SHP77 treated with DMSO at 0.1 percent for 48 hours (cell line): ENCODE data around the gene SPAG16.
"Not testable (repeated sequence)": the region's sequence is repeated elsewhere in the genome, so short reads cannot be mapped to it uniquely, and the experiment has no call there.

Experiments
- DNase-seq: peaks from one replicate; lab custom pipeline; 2025; lab: John Stamatoyannopoulos, UW

Gene SPAG16

GRCh38 chr2:213818436-213818835 lies 534.2 kb downstream of the SPAG16 start:
- DNase-seq, result no peak

- no peak for DNase-seq
These were observed 550.1 kb downstream of the SPAG16 start for GRCh38 chr2:213834331-213834730.

GRCh38 chr2:213834746-213835145 lies 550.5 kb downstream of the SPAG16 start:
- DNase-seq, result no peak

DNA sequence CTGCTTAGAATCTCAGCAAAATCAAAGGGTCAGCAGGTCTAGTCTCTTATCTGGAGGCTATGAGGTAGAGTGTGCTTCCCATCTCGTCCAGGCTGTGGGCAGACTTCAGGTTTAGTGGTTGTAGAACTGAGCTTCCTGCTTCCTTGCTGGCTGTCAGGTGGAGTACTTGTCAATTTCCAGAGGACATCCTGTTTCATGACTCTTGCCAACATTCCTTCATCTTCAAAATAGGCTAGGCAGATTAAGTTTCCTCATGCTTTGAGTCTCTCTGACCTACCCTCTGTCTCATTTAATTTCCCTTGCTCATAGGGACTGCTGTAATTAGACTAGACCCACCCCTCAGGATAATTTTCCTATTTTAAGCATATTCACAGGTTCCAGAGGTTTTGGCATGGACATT lies 562.6 kb downstream of the SPAG16 start:
- no peak for DNase-seq

DNA sequence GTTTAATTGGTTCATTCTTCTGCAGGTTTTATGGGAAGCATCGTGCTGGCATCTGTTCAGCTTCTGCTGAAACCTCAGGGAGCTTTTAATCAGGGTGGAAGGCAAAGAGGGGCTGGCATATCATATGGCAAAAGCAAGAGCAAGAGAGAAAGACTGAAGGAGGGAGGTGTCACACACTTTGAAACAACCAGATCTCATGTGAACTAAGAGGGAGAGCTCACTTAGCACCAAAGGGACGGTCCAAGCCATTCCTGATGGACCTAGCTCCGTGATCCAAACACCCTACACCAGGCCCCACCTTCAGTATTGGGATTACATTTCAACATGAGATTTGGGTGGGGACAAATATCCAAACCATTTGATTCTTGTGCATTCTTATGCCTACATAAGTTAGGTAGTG lies 563.1 kb downstream of the SPAG16 start:
- DNase-seq, result no peak

DNA sequence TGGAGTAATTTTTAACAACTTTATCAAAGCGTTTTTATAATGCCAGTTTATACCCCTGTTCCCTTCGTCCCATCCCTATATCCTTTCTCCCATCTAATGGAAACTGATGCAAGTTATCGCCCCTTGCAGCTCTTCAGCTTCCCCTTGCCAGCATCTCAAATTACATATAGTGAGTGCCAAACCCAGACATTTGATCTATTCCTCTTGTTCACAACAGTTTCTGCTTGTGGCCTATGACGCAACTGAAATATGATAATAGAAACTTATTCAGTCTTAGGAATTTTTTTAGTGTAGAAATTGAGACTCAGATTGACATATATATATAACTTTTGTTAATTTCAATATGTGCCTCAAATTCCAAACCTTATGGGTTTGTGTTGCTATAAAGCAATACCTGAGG lies 564.4 kb downstream of the SPAG16 start:
- no peak for DNase-seq

GRCh38 chr2:213861638-213862037 lies 577.4 kb downstream of the SPAG16 start:
- no peak for DNase-seq

- DNase-seq, result no peak
These were observed 578.3 kb downstream of the SPAG16 start for GRCh38 chr2:213862407-213863076.

GRCh38 chr2:213863541-213863940 lies 579.3 kb downstream of the SPAG16 start:
- DNase-seq, result no peak

DNA sequence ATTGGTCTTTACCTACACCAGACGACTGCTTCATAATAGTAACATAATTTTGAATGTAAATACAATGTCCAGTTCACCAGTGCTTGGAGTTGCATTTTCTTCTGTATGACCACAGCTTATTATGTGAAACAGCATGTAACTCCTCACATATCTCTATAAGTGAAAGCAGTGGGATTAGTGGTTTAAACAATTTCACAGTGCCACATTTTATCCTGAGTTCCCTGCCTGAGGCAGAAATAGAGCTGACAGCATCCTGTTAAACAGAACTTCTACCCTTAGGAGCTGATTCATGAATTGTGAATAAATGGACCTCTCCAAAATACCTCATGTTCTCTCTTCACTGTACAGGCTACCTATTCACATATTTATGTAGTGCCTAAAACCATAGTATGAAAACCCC lies 584.3 kb downstream of the SPAG16 start:
- no peak for DNase-seq

DNA sequence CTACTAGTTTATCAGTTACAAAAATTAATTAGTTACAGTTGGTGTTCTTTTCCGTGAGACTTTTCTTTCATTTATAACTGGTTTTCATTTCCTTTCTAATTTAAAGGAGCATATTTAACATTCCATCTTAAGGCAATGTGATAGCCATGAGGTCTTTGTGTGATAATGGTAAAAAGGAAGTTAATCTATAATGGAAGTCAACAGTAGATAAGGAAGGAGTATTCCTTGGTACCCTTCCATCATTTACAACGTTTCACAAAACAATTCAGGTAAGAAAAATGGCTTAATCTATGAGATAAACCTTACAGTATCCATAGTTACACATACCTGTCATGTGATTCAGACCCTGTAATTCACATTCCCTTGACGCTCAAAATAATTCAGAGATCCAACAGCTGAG lies 601.2 kb downstream of the SPAG16 start:
- no peak for DNase-seq

GRCh38 chr2:213914510-213914909 lies 630.2 kb downstream of the SPAG16 start:
- no peak for DNase-seq

GRCh38 chr2:213920014-213920413 lies 635.8 kb downstream of the SPAG16 start:
- no peak for DNase-seq

GRCh38 chr2:213923543-213923942 lies 639.3 kb downstream of the SPAG16 start:
- DNase-seq, result no peak

DNA sequence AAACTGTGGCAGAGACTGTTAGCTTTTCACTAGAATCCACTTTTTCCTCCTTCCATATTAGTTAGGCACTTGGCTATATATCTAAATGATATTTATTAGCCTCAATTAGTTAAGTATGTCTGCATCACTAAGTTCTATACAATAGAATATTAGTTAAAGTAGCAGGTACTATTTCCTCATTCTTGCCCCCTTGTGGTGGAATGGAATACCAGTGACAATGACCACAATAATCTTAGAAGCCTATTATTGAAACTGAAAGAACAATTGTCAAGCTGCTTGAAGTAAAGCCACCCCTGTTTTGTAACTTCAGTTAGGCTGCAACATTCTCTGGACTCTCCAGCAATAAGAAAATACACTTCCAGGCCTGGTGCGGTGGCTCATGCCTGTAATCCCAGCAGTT lies 650.3 kb downstream of the SPAG16 start:
- no peak for DNase-seq

- DNase-seq, result no peak
These were observed 673.8 kb downstream of the SPAG16 start for GRCh38 chr2:213958086-213958485.

GRCh38 chr2:213959589-213959988 lies 675.3 kb downstream of the SPAG16 start:
- no peak for DNase-seq

DNA sequence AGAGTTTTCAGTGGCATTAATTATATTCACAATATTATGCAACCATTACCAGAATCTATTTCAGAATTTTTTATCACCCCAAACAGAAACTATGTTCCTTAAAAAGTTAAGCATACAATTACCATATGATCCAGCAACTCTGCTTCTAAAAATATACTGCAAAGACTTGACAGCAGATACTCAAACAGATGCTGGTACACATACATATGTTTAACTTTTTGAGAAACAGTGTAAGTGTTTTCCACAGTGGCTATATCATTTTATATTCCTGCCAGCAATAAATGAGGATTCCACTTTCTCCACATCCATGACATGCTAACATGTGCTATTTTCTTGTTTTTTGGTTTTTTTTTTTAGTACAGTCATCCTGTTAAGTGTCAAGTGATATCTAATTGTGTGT lies 687.3 kb downstream of the SPAG16 start:
- no peak for DNase-seq

DNA sequence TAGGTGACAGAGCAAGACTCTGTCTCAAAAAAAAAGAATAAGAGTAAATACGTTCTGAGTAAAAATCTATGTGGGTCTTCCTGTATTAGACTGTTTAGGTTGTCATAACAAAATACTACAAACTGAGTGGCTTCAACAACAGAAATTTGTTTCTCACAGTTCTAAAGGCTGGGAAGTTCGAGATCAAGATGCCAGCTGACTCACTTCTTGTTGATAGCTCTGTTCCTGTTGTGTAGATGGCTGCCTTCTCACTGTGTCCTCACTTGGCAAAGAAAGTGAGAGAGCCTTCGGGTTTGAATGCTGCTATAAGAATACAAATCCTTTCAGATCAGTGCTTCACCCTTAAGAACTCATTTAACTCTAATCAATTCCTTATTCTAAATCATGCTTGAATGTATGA lies 696.6 kb downstream of the SPAG16 start:
- no peak for DNase-seq

DNA sequence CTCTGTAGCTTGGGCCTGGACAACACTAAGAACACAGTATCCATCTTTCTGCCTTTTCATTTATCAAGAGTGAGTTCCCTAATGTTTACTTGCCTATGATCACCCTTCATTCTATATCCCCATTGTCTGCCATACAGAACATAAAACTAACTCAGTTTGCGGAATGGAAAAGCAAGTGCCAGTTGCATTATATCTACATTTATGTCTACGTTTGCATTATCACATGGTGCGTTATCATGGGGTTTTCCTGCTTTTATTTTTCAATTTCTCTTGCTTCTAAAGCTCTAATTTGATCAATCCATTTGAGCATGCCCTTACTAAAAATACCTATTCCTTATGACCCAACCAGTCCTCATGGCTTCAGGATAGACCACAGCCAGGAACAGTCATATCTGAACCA lies 704.9 kb downstream of the SPAG16 start:
- DNase-seq, result no peak

DNA sequence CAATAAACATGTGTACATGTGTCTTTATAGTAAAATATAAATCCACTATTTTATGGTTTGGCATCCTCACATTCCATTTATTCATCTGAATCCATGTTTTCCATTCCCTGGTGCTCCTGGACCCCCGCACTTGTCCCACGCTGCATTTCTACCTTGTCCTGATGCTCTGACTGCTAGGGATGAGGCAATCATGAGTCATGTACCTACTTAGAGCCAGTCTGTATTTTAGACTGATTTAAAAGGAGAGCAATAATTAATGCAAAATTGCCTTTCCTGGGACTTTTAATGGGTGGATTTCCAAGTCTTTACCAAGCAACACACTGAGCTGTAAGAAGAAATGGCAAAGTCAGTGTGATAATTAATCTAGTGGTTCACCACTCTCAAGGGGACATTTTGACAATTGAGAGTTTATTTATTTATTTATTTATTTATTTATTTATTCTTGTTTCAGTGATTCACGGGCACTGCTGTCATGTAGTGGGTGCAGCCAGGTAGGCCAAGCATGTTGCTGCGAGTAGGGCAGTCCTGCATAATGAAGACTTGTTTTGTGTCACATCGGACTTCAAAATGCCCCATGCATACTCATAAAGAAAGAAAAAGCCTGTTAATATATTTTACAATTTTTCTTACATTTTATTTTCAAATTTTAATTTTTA lies 707.3 kb downstream of the SPAG16 start:
- DNase-seq, result no peak

- DNase-seq, result no peak
These were observed 711.3 kb downstream of the SPAG16 start for GRCh38 chr2:213995400-213996105.

DNA sequence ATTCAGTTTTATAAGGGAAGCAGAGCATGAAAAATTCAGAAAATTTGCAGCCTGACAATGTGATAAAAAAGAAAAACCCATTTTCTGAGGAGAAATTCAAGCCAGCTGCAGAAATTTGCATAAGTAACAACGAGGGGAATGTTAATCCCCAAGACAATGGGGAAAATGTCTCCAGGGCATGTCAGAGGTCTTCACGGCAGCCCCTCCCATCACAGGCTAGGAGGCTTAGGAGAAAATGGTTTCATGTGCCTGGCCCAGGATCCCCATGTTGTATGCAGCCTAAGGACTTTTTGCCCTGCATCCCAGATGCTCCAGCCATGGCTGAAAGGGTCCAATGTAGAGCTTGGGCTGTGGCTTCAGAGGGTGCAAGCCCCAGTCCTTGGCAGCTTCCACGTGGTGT lies 714.7 kb downstream of the SPAG16 start:
- DNase-seq, result not testable (repeated sequence)
